Calu3 (cell line): ENCODE measurements around the gene RABEPK. TPM values are rescaled to one million over a fixed set of nuclear protein-coding genes. Genes with fewer than 3 reads are reported as not detected.

Experiments used
- BruUV-seq: library from RNA; stranded (reverse); fragments of 400-500 nt; replicated peaks from 2 replicates; lab custom pipeline; 2021; lab: Mats Ljungman, UMichigan
- CTCF ChIA-PET: fragments of 300-600 bp; sonication (Branson Sonifier 250); formaldehyde crosslinking; loops from one replicate; lab custom pipeline; 2022; ENCODE audit warnings: antibody characterized with exemption; lab: Charles Lee
- DNase-seq: peaks from one replicate; pipeline ENCODE4 v3.0.0; 2022
- H3K27ac Mint-ChIP-seq: one replicate; pipeline ENCODE4 v1.8.0; 2022; ENCODE audit warnings: mixed read lengths; ENCODE audit not compliant: unreplicated experiment
- H3K27me3 Mint-ChIP-seq: one replicate; pipeline ENCODE4 v1.8.0; 2022; ENCODE audit warnings: mixed read lengths; ENCODE audit not compliant: unreplicated experiment
- H3K36me3 Mint-ChIP-seq: one replicate; pipeline ENCODE4 v1.8.0; 2022; ENCODE audit warnings: mild to moderate bottlenecking, moderate library complexity, mixed read lengths; ENCODE audit not compliant: insufficient read depth, unreplicated experiment
- H3K4me1 Mint-ChIP-seq: one replicate; pipeline ENCODE4 v1.8.0; 2022; ENCODE audit warnings: mild to moderate bottlenecking, low read depth, mixed read lengths; ENCODE audit not compliant: unreplicated experiment
- H3K4me3 Mint-ChIP-seq: one replicate; pipeline ENCODE4 v1.8.0; 2022; ENCODE audit warnings: mild to moderate bottlenecking, low read depth, moderate library complexity, mixed read lengths; ENCODE audit not compliant: unreplicated experiment
- H3K9me3 Mint-ChIP-seq: one replicate; pipeline ENCODE4 v1.8.0; 2022; ENCODE audit warnings: low read depth, mixed read lengths; ENCODE audit not compliant: unreplicated experiment
- intact Hi-C: fragments of 100-400 bp; cut with micrococcal nuclease; formaldehyde crosslinking; loops from one replicate; pipeline ENCODE4 v1.10.0; 2022; ENCODE audit not compliant: unreplicated experiment
- total RNA-seq: library from RNA; stranded (reverse); gene quantifications from 2 replicates; pipeline ENCODE4 v1.2.3, GENCODE V29; 2022
- TF ChIP-seq, protein P1 (sequence below): fragments of 200-600 bp; IDR thresholded peaks from one replicate; pipeline ENCODE4 v1.8.0; 2022; ENCODE audit warnings: antibody characterized with exemption; ENCODE audit not compliant: unreplicated experiment

RABEPK gene
- total RNA-seq, 1 experiment from 2014 or later = 12.7 TPM

DNA sequence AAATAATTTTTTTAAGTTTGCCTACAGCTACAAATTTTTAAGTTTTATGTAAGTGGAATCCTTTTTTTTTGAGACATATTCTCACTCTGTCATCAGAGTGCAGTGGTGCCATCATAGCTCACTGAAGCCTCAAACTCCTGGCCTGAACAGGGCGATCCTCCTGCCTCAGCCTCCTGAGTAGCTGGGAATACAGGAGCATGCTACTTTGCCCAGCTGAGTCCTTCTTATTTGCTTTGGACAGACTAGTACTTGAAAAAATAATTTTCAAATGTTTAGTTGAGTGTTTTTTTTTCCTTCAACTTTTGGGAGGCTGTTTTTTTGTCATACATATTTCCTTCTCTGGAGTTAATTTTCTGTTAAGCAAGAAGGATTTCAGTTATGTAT lies 68.7 kb downstream of the RABEPK start:
- Mint-ChIP-seq H3K27me3 (no peaks in the 10 kb centered on the region), H3K9me3 (no peaks in the 10 kb centered on the region), H3K27ac (no peak overlapping the region), H3K4me1 (peaks cover 11% of the 10 kb centered on the region), H3K36me3 (peaks cover 17% of the 10 kb centered on the region), H3K4me3 (no peak overlapping the region)
- intact Hi-C loops = no loop called here
- no TSS peak for BruUV-seq
- DNase-seq = no peak
- CTCF ChIA-PET = interaction anchor here (0.7 kb wide), 1 partner anchor 11 kb away, joined by 4 read pairs; no protein-coding TSS in a partner anchor
- TF ChIP-seq, protein P1, sequence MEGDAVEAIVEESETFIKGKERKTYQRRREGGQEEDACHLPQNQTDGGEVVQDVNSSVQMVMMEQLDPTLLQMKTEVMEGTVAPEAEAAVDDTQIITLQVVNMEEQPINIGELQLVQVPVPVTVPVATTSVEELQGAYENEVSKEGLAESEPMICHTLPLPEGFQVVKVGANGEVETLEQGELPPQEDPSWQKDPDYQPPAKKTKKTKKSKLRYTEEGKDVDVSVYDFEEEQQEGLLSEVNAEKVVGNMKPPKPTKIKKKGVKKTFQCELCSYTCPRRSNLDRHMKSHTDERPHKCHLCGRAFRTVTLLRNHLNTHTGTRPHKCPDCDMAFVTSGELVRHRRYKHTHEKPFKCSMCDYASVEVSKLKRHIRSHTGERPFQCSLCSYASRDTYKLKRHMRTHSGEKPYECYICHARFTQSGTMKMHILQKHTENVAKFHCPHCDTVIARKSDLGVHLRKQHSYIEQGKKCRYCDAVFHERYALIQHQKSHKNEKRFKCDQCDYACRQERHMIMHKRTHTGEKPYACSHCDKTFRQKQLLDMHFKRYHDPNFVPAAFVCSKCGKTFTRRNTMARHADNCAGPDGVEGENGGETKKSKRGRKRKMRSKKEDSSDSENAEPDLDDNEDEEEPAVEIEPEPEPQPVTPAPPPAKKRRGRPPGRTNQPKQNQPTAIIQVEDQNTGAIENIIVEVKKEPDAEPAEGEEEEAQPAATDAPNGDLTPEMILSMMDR = no peak

DNA sequence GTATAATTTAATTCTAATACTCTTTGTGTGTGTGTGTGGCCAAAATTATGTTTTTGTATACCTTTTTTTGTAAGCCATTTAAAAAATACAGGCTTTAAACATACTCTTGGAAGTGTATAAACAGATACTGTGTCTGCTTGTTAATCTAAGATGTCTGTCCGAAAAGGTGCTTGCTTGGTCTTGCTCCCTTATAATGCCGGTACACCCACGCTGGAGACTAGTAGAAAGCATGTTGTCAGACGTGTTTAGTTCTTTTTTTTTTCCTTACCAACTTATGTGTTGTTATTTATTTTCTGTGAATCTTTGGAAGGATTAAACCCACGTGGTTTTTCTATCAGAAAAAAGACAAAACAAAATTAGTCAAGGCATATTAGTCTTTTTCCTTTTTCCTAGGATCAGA lies 70.7 kb downstream of the RABEPK start:
- Mint-ChIP-seq H3K4me3 (no peak overlapping the region), H3K27ac (no peak overlapping the region), H3K27me3 (no peaks in the 10 kb centered on the region), H3K36me3 (peaks cover 12% of the 10 kb centered on the region), H3K9me3 (no peaks in the 10 kb centered on the region), H3K4me1 (peaks cover 11% of the 10 kb centered on the region)
- BruUV-seq = no TSS peak
- CTCF ChIA-PET = no interaction called here
- no peak for DNase-seq
- TF ChIP-seq, protein P1 = no peak
- intact Hi-C loops = no loop called here

DNA sequence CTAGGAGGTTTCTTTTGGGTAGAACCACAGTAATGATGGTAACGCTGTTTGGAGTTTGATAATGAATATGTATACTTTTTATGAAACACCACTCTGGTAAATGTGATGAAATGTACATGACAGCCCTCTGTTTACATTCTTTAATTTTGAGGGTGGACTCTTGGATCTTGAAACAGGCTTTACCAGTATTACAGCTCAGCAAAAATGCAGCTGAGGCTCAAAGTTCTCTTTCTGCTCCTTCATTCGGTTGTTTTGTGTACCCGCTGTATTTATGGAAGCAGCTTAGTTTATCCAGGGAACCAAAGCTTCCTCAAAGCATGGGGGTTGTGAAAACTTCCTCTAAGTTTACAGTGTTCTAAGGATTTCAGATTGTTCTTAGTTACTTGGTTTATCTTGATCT lies 72.4 kb downstream of the RABEPK start:
- Mint-ChIP-seq H3K9me3 (no peaks in the 10 kb centered on the region), H3K36me3 (peaks cover 12% of the 10 kb centered on the region), H3K27ac (peak overlapping the region; percentile 83), H3K4me1 (peaks cover 11% of the 10 kb centered on the region), H3K4me3 (peak overlapping the region; percentile 34), H3K27me3 (no peaks in the 10 kb centered on the region)
- no TSS peak for BruUV-seq
- DNase-seq = peak; percentile 15
- TF ChIP-seq, protein P1 = no peak
- CTCF ChIA-PET = interaction anchor here (0.7 to 1.2 kb wide), 3 partner anchors 11 to 1168 kb away, joined by 3 to 6 read pairs (median 4); partner anchors contain the start of gene GAPVD1
- intact Hi-C loops = loop anchor here (1.0 kb wide), 1 partner anchor 31 kb away; the partner anchor contains the start of gene HSPA5

DNA sequence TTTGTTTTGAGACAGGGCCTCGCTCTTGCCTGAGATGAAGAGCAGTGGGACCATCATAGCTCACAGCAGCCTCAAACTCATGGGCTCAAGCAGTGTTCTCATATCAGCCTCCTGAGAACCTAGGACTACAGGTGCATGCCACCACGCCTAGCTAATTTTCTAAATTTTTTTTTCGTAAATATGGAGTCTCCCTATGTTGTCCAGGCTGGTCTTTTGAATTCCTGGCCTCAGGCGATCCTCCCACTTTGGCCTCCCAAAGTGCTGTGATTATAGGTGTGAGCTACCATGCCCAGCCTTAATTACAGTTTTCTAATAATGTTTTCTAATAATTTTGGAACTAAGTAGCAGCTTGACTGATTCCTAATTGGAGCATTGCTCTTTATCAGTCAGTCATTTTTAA lies 76.4 kb downstream of the RABEPK start:
- intact Hi-C loops = no loop called here
- Mint-ChIP-seq H3K27ac (peak overlapping the region; percentile 36), H3K4me1 (peaks cover 11% of the 10 kb centered on the region), H3K36me3 (peaks cover 12% of the 10 kb centered on the region), H3K9me3 (no peaks in the 10 kb centered on the region), H3K4me3 (no peak overlapping the region), H3K27me3 (no peaks in the 10 kb centered on the region)
- DNase-seq = no peak
- no TSS peak for BruUV-seq
- CTCF ChIA-PET = no interaction called here
- TF ChIP-seq, protein P1 = no peak
